Measurements from ENCODE around the gene NUCB1.
"Not testable (repeated sequence)": the region's sequence is repeated elsewhere in the genome, so short reads cannot be mapped to it uniquely, and the experiment has no call there.

The NUCB1 gene

DNA sequence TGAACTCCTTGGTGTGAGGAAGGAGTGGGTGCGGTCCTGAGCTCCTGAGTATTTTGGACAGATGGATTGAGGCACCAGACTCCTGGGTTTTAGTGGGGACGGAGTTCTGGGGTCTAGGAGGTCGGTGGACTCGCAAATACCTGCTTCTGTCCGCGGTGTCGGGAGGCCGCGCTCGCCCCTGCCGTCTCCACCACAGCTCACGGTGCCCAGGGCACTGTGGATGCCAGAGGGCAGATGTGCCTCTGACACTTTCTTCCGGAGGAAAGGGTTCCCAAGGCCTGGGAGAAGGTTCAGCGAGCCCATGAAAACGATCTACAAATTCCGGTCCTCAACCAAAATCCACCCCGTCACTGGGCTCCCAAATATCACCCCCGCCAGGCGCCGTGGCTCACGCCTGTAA is 4.9 kb upstream of the NUCB1 start:
- no peak overlapping the region for H3K27ac ChIP-seq
- no peak for TF ChIP-seq CTCF (conservative IDR thresholded peaks at IDR 0.05)

DNA sequence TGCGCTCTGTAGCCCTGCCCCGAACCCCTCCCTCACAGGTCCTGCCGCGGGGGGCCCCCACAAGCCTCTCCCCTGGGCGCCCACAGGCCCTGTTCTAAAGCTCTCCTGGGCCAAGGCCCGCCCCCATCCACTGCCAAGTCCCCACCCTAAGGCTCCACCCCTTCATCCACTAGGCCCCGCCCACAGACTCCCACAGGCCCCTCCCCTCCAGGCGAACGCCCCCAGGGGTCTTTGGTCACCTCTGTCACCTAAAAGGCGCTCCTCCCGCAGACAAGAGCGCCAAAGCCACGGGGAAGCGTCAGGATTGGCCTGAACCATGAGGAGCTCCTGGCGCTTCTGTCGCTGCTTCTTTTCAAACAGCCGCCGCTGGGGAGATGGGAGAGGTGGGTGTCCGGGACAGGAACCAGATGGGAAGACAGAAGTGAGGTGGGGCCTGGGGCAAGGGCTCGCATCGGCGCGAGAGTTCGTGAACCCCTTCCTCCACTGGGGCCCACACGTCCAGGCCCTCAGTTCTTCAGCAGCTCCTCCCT is 3.9 kb upstream of the NUCB1 start:
- no peak for TF ChIP-seq CTCF (conservative IDR thresholded peaks at IDR 0.05)

GRCh38 chr19:48897181-48897580 is 2.9 kb upstream of the NUCB1 start:
- no peak for TF ChIP-seq CTCF (conservative IDR thresholded peaks at IDR 0.05)
- no peak overlapping the region for H3K27ac ChIP-seq

More for the DNA sequence above, 3.9 kb upstream of the NUCB1 start:
- no peak overlapping the region for H3K27ac ChIP-seq

DNA sequence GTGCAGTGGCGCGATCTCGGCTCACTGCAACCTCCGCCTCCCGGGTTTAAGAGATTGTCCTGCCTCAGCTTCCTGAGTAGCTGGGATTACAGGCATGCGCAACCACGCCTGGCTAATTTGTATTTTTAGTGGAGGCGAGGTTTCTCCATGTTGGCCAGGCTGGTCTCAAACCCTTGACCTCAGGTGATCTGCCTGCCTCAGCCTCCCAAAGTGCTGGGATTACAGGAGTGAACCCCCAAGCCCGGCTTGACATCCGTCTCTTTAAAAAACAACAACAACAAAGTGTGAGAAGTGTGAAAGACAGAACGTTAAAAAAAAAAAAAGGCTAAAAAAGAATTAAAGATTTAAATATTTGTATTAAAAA is 744 bp upstream of the NUCB1 start:
- peak overlapping the region; percentile 83 for H3K27ac ChIP-seq

DNA sequence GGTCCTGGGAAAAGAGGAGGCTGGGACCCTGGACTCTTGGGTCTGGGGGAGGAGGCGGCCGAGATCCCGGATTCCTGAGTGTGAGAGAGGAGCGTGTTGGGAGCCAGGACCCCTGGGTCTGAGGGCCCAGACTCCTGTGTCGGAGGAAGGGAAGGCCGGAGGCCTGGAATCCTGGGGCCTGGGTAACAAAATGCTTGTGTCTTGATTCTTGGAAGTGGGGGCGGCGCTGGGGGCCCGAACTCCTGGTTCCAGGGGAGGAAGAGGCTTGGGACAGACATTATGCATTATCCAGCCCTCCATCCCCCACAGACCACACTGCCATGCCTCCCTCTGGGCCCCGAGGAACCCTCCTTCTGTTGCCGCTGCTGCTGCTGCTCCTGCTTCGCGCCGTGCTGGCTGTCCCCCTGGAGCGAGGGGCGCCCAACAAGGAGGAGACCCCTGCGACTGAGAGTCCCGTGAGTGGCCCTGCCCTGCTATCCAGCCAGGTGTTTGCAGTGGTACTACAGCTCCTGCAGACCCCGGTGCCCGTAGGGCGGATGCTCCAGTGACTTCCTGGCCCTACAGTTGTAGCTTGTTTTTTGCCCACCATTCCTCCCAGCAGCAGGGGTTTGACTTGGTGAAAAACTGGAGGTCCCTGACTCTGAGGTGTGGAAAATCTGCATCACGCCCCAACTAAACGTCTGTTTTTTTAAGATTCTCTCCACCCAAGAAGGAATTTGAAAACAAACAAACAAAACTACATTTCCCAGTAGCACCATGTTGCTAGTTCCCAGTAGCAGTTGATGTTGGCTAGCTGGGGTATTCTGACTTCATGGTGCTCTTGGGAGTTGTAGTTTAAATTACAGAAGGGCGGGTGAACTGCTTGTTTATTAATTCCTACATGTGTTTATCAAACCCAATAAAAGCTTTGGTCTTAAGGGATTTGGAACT is 630 bp downstream of the NUCB1 start:
- TF ChIP-seq CTCF (conservative IDR thresholded peaks at IDR 0.05): no peak
- peak overlapping the region; percentile 83 for H3K27ac ChIP-seq

- H3K27ac ChIP-seq: not testable (repeated sequence)
Observed at GRCh38 chr19:48902291-48902690, 2.2 kb downstream of the NUCB1 start.

- H3K27ac ChIP-seq: not testable (repeated sequence)
Observed at GRCh38 chr19:48903788-48904187, 3.7 kb downstream of the NUCB1 start.

GRCh38 chr19:48905664-48906063 is 5.6 kb downstream of the NUCB1 start:
- H3K27ac ChIP-seq: no peak overlapping the region
- no peak for TF ChIP-seq CTCF (conservative IDR thresholded peaks at IDR 0.05)

DNA sequence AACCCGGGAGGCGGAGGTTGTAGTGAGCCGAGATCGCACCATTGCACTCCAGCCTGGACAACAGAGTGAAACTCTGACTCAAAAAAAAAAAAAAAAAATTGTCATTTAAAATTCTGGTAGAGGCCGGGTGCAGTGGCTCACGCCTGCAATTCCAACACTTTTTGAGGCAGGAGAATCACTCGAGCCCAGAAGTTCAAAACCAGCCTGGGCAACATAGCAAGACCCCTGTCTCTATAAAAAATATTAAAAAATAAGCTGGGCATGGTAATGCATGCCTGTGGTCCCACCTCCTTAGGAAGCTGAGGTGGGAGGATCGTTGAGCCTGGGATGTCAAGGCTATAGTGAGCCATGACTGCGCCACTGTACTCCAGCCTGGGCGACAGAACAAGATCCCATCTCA is 6.2 kb downstream of the NUCB1 start:
- no peak for TF ChIP-seq CTCF (conservative IDR thresholded peaks at IDR 0.05)
- no peak overlapping the region for H3K27ac ChIP-seq

Measured in VCaP (cell line).